SK-N-SH treated with all-trans-retinoic acid at 6 μM for 48 hours (cell line): ENCODE results near the gene ZSWIM5.
"Not testable (repeated sequence)": the region's sequence is repeated elsewhere in the genome, so short reads cannot be mapped to it uniquely, and the experiment has no call there.

Experiments used
- ATAC-seq: fragments of 200-7000 bp; cut with Tn5 transposase; 3 replicates; pipeline ENCODE4 v1.9.1; 2020; ENCODE audit warnings: mild to moderate bottlenecking, moderate library complexity
- ARNTL ChIP-seq: fragments of 450-650 bp; formaldehyde crosslinking; IDR thresholded peaks from 2 replicates; pipeline ENCODE4 v1.5.0; 2020; ENCODE audit warnings: low read depth, mild to moderate bottlenecking, moderate library complexity, borderline replicate concordance
- BACH2 ChIP-seq: fragments of 250-450 bp; sonication (Bioruptor Pico); IDR thresholded peaks from 2 replicates; pipeline ENCODE4 v1.9.0; 2021; ENCODE audit warnings: mild to moderate bottlenecking, borderline replicate concordance
- CSDC2 ChIP-seq: fragments of 250-450 bp; sonication (Bioruptor Pico); IDR thresholded peaks from 2 replicates; pipeline ENCODE4 v1.5.0; 2020; ENCODE audit warnings: mild to moderate bottlenecking, moderate library complexity
- CSRNP3 ChIP-seq: fragments of 250-450 bp; sonication (Bioruptor Pico); IDR thresholded peaks from 2 replicates; pipeline ENCODE4 v1.5.1; 2021; ENCODE audit warnings: mild to moderate bottlenecking, moderate library complexity
- ESRRG ChIP-seq: fragments of 250-450 bp; sonication (Bioruptor Pico); IDR thresholded peaks from 2 replicates; pipeline ENCODE4 v1.6.1; 2021; ENCODE audit warnings: mild to moderate bottlenecking
- GLIS3 ChIP-seq: fragments of 250-450 bp; sonication (Bioruptor Pico); IDR thresholded peaks from 2 replicates; pipeline ENCODE4 v1.5.0; 2020; ENCODE audit warnings: mild to moderate bottlenecking, moderate library complexity
- ISL1 ChIP-seq: fragments of 250-450 bp; sonication (Bioruptor Pico); IDR thresholded peaks from 2 replicates; pipeline ENCODE4 v2.1.2; 2022; ENCODE audit warnings: mild to moderate bottlenecking, moderate library complexity
- OSR1 ChIP-seq: fragments of 250-450 bp; sonication (Bioruptor Pico); IDR thresholded peaks from 2 replicates; pipeline ENCODE4 v1.8.0; 2022; ENCODE audit warnings: moderate library complexity, mild to moderate bottlenecking, inconsistent platforms
- PATZ1 ChIP-seq: fragments of 250-450 bp; sonication (Bioruptor Pico); IDR thresholded peaks from 2 replicates; pipeline ENCODE4 v1.8.0; 2020; ENCODE audit warnings: mild to moderate bottlenecking, moderate library complexity, borderline replicate concordance
- POU6F1 ChIP-seq: fragments of 250-450 bp; sonication (Bioruptor Pico); IDR thresholded peaks from 2 replicates; pipeline ENCODE4 v1.8.0; 2021; ENCODE audit warnings: low read depth, mild to moderate bottlenecking, moderate library complexity, borderline replicate concordance
- PPARA ChIP-seq: fragments of 250-450 bp; sonication (Bioruptor Pico); IDR thresholded peaks from 2 replicates; pipeline ENCODE4 v1.5.0; 2020; ENCODE audit warnings: mild to moderate bottlenecking, borderline replicate concordance
- RARB ChIP-seq: fragments of 250-450 bp; sonication (Bioruptor Pico); IDR thresholded peaks from 2 replicates; pipeline ENCODE4 v1.8.0; 2021; ENCODE audit warnings: mild to moderate bottlenecking, moderate library complexity
- SNAI2 ChIP-seq: fragments of 250-450 bp; sonication (Bioruptor Pico); IDR thresholded peaks from 2 replicates; pipeline ENCODE4 v1.5.0; 2020; ENCODE audit warnings: mild to moderate bottlenecking, moderate library complexity
- TCF4 ChIP-seq: fragments of 250-450 bp; sonication (Bioruptor Pico); IDR thresholded peaks from 2 replicates; pipeline ENCODE4 v1.8.0; 2021; ENCODE audit warnings: mild to moderate bottlenecking, moderate library complexity, borderline replicate concordance
- TOX ChIP-seq: fragments of 250-450 bp; sonication (Bioruptor Pico); IDR thresholded peaks from 2 replicates; pipeline ENCODE4 v1.8.0; 2021; ENCODE audit warnings: mild to moderate bottlenecking, moderate library complexity, borderline replicate concordance
- TSHZ2 ChIP-seq: fragments of 250-450 bp; sonication (Bioruptor Pico); IDR thresholded peaks from 2 replicates; pipeline ENCODE4 v1.5.0; 2020; ENCODE audit warnings: mild to moderate bottlenecking, moderate library complexity
- ZC3H10 ChIP-seq: fragments of 250-450 bp; sonication (Bioruptor Pico); IDR thresholded peaks from 2 replicates; pipeline ENCODE4 v1.5.1; 2021; ENCODE audit warnings: mild to moderate bottlenecking, moderate library complexity
- ZFP3 ChIP-seq: fragments of 250-450 bp; sonication (Bioruptor Pico); IDR thresholded peaks from 2 replicates; pipeline ENCODE4 v1.5.0; 2020; ENCODE audit warnings: mild to moderate bottlenecking, moderate library complexity
- ZFP30 ChIP-seq: fragments of 450-650 bp; formaldehyde crosslinking; IDR thresholded peaks from 2 replicates; pipeline ENCODE4 v1.5.0; 2022; ENCODE audit warnings: mild to moderate bottlenecking, moderate library complexity
- ZNF565 ChIP-seq: fragments of 450-650 bp; formaldehyde crosslinking; conservative IDR thresholded peaks from 2 replicates; pipeline ENCODE4 v1.5.0; 2020; ENCODE audit warnings: low read depth, mild to moderate bottlenecking, moderate library complexity
- ZNF8 ChIP-seq: fragments of 450-650 bp; formaldehyde crosslinking; IDR thresholded peaks from 2 replicates; pipeline ENCODE4 v1.5.0; 2020; ENCODE audit warnings: mild to moderate bottlenecking, moderate library complexity
- TF ChIP-seq, protein P1 (sequence below): fragments of 250-450 bp; sonication (Bioruptor Pico); IDR thresholded peaks from 2 replicates; pipeline ENCODE4 v1.5.1; 2020; ENCODE audit warnings: low read depth, mild to moderate bottlenecking, moderate library complexity

Gene ZSWIM5

DNA sequence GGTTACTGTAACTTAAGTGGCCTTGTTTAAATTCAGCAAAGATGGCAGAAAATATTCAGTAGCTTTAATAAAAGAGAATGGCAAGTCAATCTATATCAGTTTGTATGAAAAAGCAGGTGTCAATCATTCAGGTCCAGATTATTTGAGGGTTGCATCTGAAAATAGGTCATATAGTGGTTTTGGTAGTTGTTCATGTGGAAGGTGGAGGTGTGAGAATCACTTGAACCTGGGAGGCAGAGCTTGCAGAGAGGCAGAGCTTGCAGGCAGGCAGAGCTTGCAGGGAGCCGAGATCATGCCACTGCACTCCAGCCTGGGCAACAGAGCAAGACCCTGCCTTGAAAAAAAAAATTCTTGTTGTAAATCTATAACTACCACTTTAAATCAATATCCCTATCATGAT, 88.6 kb downstream of the ZSWIM5 start:
- TF ChIP-seq TSHZ2 (CRISPR knock-in tag): no peak
- ATAC-seq: no peak

DNA sequence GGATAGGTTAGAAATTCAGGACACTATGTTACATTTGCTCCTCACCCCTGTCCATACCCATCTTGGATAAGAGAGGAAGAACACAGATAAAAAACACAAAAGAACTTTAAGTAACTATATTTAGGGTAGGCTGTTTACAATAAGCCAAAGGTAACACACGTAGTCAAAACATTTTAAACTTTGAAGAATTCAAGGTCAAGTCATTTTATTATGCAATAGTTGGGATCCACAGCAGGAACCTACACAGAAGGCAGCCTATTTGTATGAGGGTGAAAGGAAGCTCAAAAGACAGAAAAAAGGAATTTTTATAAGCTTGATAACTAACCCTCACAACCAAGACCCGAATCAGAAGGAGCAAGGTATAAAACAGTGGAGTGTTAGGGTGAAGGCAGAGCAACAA, 89.6 kb downstream of the ZSWIM5 start:
- TF ChIP-seq ZFP3 (CRISPR knock-in tag) (no peak), ESRRG (CRISPR knock-in tag) (no peak), ZC3H10 (CRISPR knock-in tag) (no peak)
- ATAC-seq: no peak

GRCh38 chr1:45116340-45116739, 90.1 kb downstream of the ZSWIM5 start:
- TF ChIP-seq ZFP30: no peak
- no peak for TF ChIP-seq ZNF565
- no peak for TF ChIP-seq GLIS3 (CRISPR knock-in tag)
- TF ChIP-seq ESRRG (CRISPR knock-in tag): no peak
- no peak for TF ChIP-seq BACH2
- no peak for TF ChIP-seq ARNTL (CRISPR knock-in tag)
- no peak for TF ChIP-seq POU6F1
- TF ChIP-seq ZNF8: no peak
- no peak for TF ChIP-seq TOX
- TF ChIP-seq ZFP3 (CRISPR knock-in tag): no peak
- no peak for TF ChIP-seq PPARA
- no peak for TF ChIP-seq ZC3H10 (CRISPR knock-in tag)
- TF ChIP-seq OSR1 (CRISPR knock-in tag): no peak
- no peak for TF ChIP-seq ISL1 (CRISPR knock-in tag)
- no peak for TF ChIP-seq CSDC2
- TF ChIP-seq TCF4: no peak
- TF ChIP-seq SNAI2 (CRISPR knock-in tag): no peak
- TF ChIP-seq PATZ1 (CRISPR knock-in tag): no peak
- ATAC-seq: no peak

DNA sequence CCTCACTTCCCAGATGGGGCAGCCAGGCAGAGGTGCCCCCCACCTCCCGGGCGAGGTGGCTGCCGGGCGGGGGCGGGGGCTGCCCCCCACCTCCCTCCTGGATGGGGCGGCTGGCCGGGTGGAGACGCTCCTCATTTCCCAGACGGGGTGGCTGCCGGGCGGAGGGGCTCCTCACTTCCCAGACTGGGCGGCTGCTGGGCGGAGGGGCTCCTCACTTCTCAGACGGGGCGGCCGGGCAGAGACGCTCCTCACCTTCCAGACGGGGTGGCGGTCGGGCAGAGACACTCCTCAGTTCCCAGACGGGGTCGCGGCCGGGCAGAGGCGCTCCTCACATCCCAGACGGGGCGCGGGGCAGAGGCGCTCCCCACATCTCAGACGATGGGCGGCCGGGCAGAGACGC, 91.2 kb downstream of the ZSWIM5 start:
- not testable (repeated sequence) for ATAC-seq

GRCh38 chr1:45112661-45113060, 93.7 kb downstream of the ZSWIM5 start:
- TF ChIP-seq, protein P1, sequence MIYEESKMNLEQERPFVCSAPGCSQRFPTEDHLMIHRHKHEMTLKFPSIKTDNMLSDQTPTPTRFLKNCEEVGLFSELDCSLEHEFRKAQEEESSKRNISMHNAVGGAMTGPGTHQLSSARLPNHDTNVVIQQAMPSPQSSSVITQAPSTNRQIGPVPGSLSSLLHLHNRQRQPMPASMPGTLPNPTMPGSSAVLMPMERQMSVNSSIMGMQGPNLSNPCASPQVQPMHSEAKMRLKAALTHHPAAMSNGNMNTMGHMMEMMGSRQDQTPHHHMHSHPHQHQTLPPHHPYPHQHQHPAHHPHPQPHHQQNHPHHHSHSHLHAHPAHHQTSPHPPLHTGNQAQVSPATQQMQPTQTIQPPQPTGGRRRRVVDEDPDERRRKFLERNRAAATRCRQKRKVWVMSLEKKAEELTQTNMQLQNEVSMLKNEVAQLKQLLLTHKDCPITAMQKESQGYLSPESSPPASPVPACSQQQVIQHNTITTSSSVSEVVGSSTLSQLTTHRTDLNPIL (CRISPR knock-in tag): no peak
- TF ChIP-seq ESRRG (CRISPR knock-in tag) (no peak), ISL1 (CRISPR knock-in tag) (no peak), ZNF565 (no peak), TSHZ2 (CRISPR knock-in tag) (no peak), BACH2 (no peak), ZFP3 (CRISPR knock-in tag) (no peak), CSRNP3 (CRISPR knock-in tag) (no peak), ARNTL (CRISPR knock-in tag) (no peak), RARB (CRISPR knock-in tag) (no peak), OSR1 (CRISPR knock-in tag) (no peak), POU6F1 (no peak), GLIS3 (CRISPR knock-in tag) (no peak), PPARA (no peak), ZNF8 (no peak)

More at GRCh38 chr1:45112661-45113060, 93.7 kb downstream of the ZSWIM5 start:
- ATAC-seq: no peak
